GM19238 (cell line): ENCODE data around the gene RFX8.

Experiments used
- DNase-seq: peaks from one replicate; pipeline ENCODE4 v3.0.0; 2011; ENCODE audit warnings: low spot score; ENCODE audit not compliant: insufficient read length

RFX8 gene

GRCh38 chr2:101412092-101412694, 62.7 kb downstream of the RFX8 start:
- DNase-seq: no peak

- no peak for DNase-seq
Measured at GRCh38 chr2:101410746-101411145, 64.2 kb downstream of the RFX8 start.

GRCh38 chr2:101410114-101410513, 64.8 kb downstream of the RFX8 start:
- no peak for DNase-seq

GRCh38 chr2:101409699-101410098, 65.2 kb downstream of the RFX8 start:
- DNase-seq: no peak

GRCh38 chr2:101408925-101409324, 66.0 kb downstream of the RFX8 start:
- DNase-seq: no peak

- DNase-seq: no peak
Measured at GRCh38 chr2:101405351-101405899, 69.5 kb downstream of the RFX8 start.

- DNase-seq: no peak
Measured at GRCh38 chr2:101403745-101404144, 71.2 kb downstream of the RFX8 start.

GRCh38 chr2:101402630-101403029, 72.3 kb downstream of the RFX8 start:
- no peak for DNase-seq

- DNase-seq: no peak
Measured at GRCh38 chr2:101401906-101402305, 73.0 kb downstream of the RFX8 start.

GRCh38 chr2:101401326-101401665, 73.6 kb downstream of the RFX8 start:
- DNase-seq: no peak

- no peak for DNase-seq
Measured at GRCh38 chr2:101400506-101401325, 74.2 kb downstream of the RFX8 start.

GRCh38 chr2:101400048-101400447, 74.9 kb downstream of the RFX8 start:
- DNase-seq: no peak

- DNase-seq: no peak
Measured at GRCh38 chr2:101399021-101399799, 75.7 kb downstream of the RFX8 start.

- DNase-seq: no peak
Measured at GRCh38 chr2:101398116-101398821, 76.6 kb downstream of the RFX8 start.

GRCh38 chr2:101396316-101396717, 78.6 kb downstream of the RFX8 start:
- DNase-seq: no peak

- DNase-seq: no peak
Measured at GRCh38 chr2:101395545-101396315, 79.2 kb downstream of the RFX8 start.

- DNase-seq: no peak
Measured at GRCh38 chr2:101388232-101388631, 86.7 kb downstream of the RFX8 start.

GRCh38 chr2:101387151-101387834, 87.6 kb downstream of the RFX8 start, which contains the start of gene CREG2:
CREG2 (minus strand) TSS chr2:101387503; CDS start chr2:101387457, 46 bp downstream.
- no peak for DNase-seq

- no peak for DNase-seq
Measured at GRCh38 chr2:101386599-101387150, 88.2 kb downstream of the RFX8 start.
